Smooth muscle cell (in vitro differentiated cells): ENCODE measurements around the gene MALRD1. TPM values are rescaled to one million over a fixed set of nuclear protein-coding genes. Genes with fewer than 3 reads are reported as not detected.

ENCODE experiments used
- DNase-seq: peaks from one replicate; lab custom pipeline; 2025; ENCODE audit not compliant: unreplicated experiment; lab: John Stamatoyannopoulos, UW
- H2AFZ ChIP-seq: fragments of 200-600 bp; sonication (generic); 2 replicates; pipeline ENCODE4 v1.6.0; 2016; ENCODE audit warnings: antibody characterized with exemption, low read depth, mild to moderate bottlenecking
- H3F3A ChIP-seq: fragments of 200-600 bp; sonication (generic); 2 replicates; pipeline ENCODE4 v1.6.0; 2017; ENCODE audit warnings: antibody characterized with exemption, low read depth
- H3K27ac ChIP-seq: fragments of 200-600 bp; sonication (generic); 2 replicates; pipeline ENCODE4 v1.5.1; 2016; ENCODE audit warnings: low read depth, mild to moderate bottlenecking
- H3K27me3 ChIP-seq: fragments of 200-600 bp; sonication (generic); 2 replicates; pipeline ENCODE4 v1.6.1; 2016; ENCODE audit warnings: low read depth, mild to moderate bottlenecking
- H3K36me3 ChIP-seq: fragments of 200-600 bp; sonication (generic); 2 replicates; pipeline ENCODE4 v1.5.1; 2016; ENCODE audit warnings: low read depth
- H3K4me1 ChIP-seq: fragments of 200-600 bp; sonication (generic); 2 replicates; pipeline ENCODE4 v1.5.1; 2016; ENCODE audit warnings: low read depth
- H3K4me2 ChIP-seq: fragments of 200-600 bp; sonication (generic); 2 replicates; pipeline ENCODE4 v1.6.0; 2016; ENCODE audit warnings: mild to moderate bottlenecking
- H3K4me3 ChIP-seq: fragments of 200-600 bp; sonication (generic); 2 replicates; pipeline ENCODE4 v1.5.1; 2016; ENCODE audit warnings: mild to moderate bottlenecking
- H3K79me2 ChIP-seq: fragments of 200-600 bp; sonication (generic); 2 replicates; pipeline ENCODE4 v1.6.0; 2016; ENCODE audit warnings: low read depth, mild to moderate bottlenecking
- H3K9ac ChIP-seq: fragments of 200-600 bp; sonication (generic); 2 replicates; pipeline ENCODE4 v1.6.0; 2016; ENCODE audit warnings: low read depth
- H3K9me3 ChIP-seq: fragments of 200-600 bp; sonication (generic); replicated peaks from 2 replicates; pipeline ENCODE4 v1.5.1; 2016; ENCODE audit warnings: low read depth
- H4K20me1 ChIP-seq: fragments of 200-600 bp; sonication (generic); 2 replicates; pipeline ENCODE4 v1.6.0; 2016; ENCODE audit warnings: low read depth
- WGBS: methylation state at CpG from one replicate; pipeline ENCODE4 v1.1.7; 2016; ENCODE audit warnings: low lambda C conversion rate; 5-methylcytosine and 5-hydroxymethylcytosine counted together
- polyA plus RNA-seq: library from polyadenylated mRNA; unstranded; fragments of >200 nt; fragmentation: Nextera tagmentation; extraction: Ambion mirVana; gene quantifications from 2 replicates; pipeline ENCODE4 v1.2.1, GENCODE V29; 2016
- total RNA-seq: library from RNA; depleted of rRNA; stranded (reverse); fragments of >200 nt; gene quantifications from 2 replicates; pipeline ENCODE4 v1.2.3, GENCODE V29; 2014
- TF ChIP-seq, protein P1 (sequence below): fragments of 200-600 bp; sonication (generic); IDR thresholded peaks from 2 replicates; pipeline ENCODE4 v1.5.1; 2017; ENCODE audit warnings: borderline replicate concordance, mild to moderate bottlenecking, antibody characterized with exemption; ENCODE audit not compliant: insufficient read depth, poor library complexity, severe bottlenecking

The MALRD1 gene
- total and polyA plus RNA-seq, 2 experiments from 2014 or later, result 1.9 TPM; not detected in 1

- Histone ChIP-seq H4K20me1 (no peaks in the 10 kb centered on the region), H3K27ac (no peak overlapping the region), H3K9me3 (no peaks in the 10 kb centered on the region), H3K36me3 (no peaks in the 10 kb centered on the region), H3K4me3 (no peak overlapping the region), H3F3A (no peaks in the 10 kb centered on the region), H3K79me2 (no peaks in the 10 kb centered on the region), H3K9ac (no peak overlapping the region), H3K4me1 (no peaks in the 10 kb centered on the region), H3K4me2 (no peak overlapping the region), H2AFZ (no peak overlapping the region), H3K27me3 (no peaks in the 10 kb centered on the region)
- WGBS, result 37% methylated on average over 3 of the region's 3 CpGs
- no peak for DNase-seq
- TF ChIP-seq, protein P1, sequence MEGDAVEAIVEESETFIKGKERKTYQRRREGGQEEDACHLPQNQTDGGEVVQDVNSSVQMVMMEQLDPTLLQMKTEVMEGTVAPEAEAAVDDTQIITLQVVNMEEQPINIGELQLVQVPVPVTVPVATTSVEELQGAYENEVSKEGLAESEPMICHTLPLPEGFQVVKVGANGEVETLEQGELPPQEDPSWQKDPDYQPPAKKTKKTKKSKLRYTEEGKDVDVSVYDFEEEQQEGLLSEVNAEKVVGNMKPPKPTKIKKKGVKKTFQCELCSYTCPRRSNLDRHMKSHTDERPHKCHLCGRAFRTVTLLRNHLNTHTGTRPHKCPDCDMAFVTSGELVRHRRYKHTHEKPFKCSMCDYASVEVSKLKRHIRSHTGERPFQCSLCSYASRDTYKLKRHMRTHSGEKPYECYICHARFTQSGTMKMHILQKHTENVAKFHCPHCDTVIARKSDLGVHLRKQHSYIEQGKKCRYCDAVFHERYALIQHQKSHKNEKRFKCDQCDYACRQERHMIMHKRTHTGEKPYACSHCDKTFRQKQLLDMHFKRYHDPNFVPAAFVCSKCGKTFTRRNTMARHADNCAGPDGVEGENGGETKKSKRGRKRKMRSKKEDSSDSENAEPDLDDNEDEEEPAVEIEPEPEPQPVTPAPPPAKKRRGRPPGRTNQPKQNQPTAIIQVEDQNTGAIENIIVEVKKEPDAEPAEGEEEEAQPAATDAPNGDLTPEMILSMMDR, result no peak
Measured at GRCh38 chr10:19373988-19374387, 325.4 kb downstream of the MALRD1 start.

GRCh38 chr10:19385846-19386450, 337.3 kb downstream of the MALRD1 start:
- Histone ChIP-seq H4K20me1 (no peaks in the 10 kb centered on the region), H3F3A (no peaks in the 10 kb centered on the region), H3K9me3 (no peaks in the 10 kb centered on the region), H3K79me2 (no peaks in the 10 kb centered on the region), H3K4me2 (no peak overlapping the region), H3K27ac (no peak overlapping the region), H3K9ac (no peak overlapping the region), H2AFZ (no peak overlapping the region), H3K36me3 (no peaks in the 10 kb centered on the region), H3K4me3 (no peak overlapping the region), H3K4me1 (no peaks in the 10 kb centered on the region), H3K27me3 (no peaks in the 10 kb centered on the region)
- DNase-seq, result no peak
- 85% methylated on average over 3 of the region's 3 CpGs for WGBS
- TF ChIP-seq, protein P1, result no peak

DNA sequence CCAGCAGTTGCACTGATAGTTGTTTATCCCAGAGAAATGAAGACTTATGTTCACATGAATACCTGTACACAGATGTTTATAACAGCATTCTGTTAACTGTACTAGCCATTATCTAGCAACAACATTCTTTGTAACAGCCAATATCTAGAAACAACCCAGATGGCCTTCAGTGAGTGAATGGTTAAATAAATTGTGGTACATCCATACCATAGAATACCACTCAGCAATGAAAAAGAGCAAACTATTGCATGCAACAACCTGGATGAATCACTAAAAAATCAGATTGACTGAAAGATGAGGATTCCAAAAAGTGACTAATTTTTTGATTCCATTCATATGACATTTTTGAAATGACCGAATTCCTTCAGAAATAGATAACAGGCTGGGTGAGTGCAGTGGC, 360.3 kb downstream of the MALRD1 start:
- H4K20me1 ChIP-seq, result no peaks in the 10 kb centered on the region
- no peaks in the 10 kb centered on the region for H3K36me3 ChIP-seq
- no peak overlapping the region for H3K4me2 ChIP-seq
- no peak overlapping the region for H3K9ac ChIP-seq
- WGBS, result 67% methylated on average over 1 of the region's 1 CpG
- H3K4me1 ChIP-seq, result no peaks in the 10 kb centered on the region
- TF ChIP-seq, protein P1, result no peak
- H3K9me3 ChIP-seq, result no peaks in the 10 kb centered on the region
- H3K27me3 ChIP-seq, result no peaks in the 10 kb centered on the region
- no peak overlapping the region for H3K27ac ChIP-seq
- no peak overlapping the region for H3K4me3 ChIP-seq
- H3K79me2 ChIP-seq, result no peaks in the 10 kb centered on the region
- no peaks in the 10 kb centered on the region for H3F3A ChIP-seq
- H2AFZ ChIP-seq, result no peak overlapping the region
- DNase-seq, result no peak

- H3K9ac ChIP-seq, result no peak overlapping the region
- H3K27ac ChIP-seq, result no peak overlapping the region
- no peaks in the 10 kb centered on the region for H3K36me3 ChIP-seq
- H3K79me2 ChIP-seq, result no peaks in the 10 kb centered on the region
- TF ChIP-seq, protein P1, result no peak
- 89% methylated on average over 2 of the region's 2 CpGs for WGBS
- H3K4me3 ChIP-seq, result no peak overlapping the region
- DNase-seq, result no peak
- no peaks in the 10 kb centered on the region for H3F3A ChIP-seq
- H3K9me3 ChIP-seq, result no peaks in the 10 kb centered on the region
- no peak overlapping the region for H2AFZ ChIP-seq
- no peaks in the 10 kb centered on the region for H3K27me3 ChIP-seq
- H4K20me1 ChIP-seq, result no peaks in the 10 kb centered on the region
- no peak overlapping the region for H3K4me2 ChIP-seq
- no peaks in the 10 kb centered on the region for H3K4me1 ChIP-seq
Measured at GRCh38 chr10:19411119-19411518, 362.5 kb downstream of the MALRD1 start.
